Aorta (tissue), 5 donors: ENCODE measurements around the gene TCP11L1. TPM values are rescaled to one million over a fixed set of nuclear protein-coding genes. Genes with fewer than 3 reads are reported as not detected.
"Not testable (repeated sequence)": the region's sequence is repeated elsewhere in the genome, so short reads cannot be mapped to it uniquely, and the experiment has no call there.

ENCODE experiments used
- ATAC-seq: fragments of 200-7000 bp; cut with Tn5 transposase; one replicate; pipeline ENCODE4 v1.9.1; 2022; ENCODE audit warnings: moderate library complexity; ENCODE audit not compliant: low FRiP score
- DNase-seq, 2 donors: peaks; one replicate each; pipeline ENCODE4 v3.0.0-alpha.2; 2020
- H3K27ac ChIP-seq, 2 donors: one replicate each; pipeline ENCODE4 v1.5.1; 2013; ENCODE audit warnings: low read length in 2 of 2, mild to moderate bottlenecking in 2 of 2, moderate library complexity in 2 of 2, control low read depth in 1 of 2, inconsistent platforms in 1 of 2, low read depth in 1 of 2
- H3K27me3 ChIP-seq, 2 donors: one replicate each; pipeline ENCODE4 v1.6.1; 2013; ENCODE audit warnings: control low read depth in 1 of 2, low read length in 1 of 2, mild to moderate bottlenecking in 1 of 2, moderate library complexity in 1 of 2; ENCODE audit not compliant: insufficient read depth in 2 of 2, control insufficient read depth in 1 of 2
- H3K36me3 ChIP-seq, 2 donors: one replicate each; pipeline ENCODE4 v1.6.1; 2013; ENCODE audit warnings: control low read depth in 1 of 2, low read length in 1 of 2, mild to moderate bottlenecking in 1 of 2; ENCODE audit not compliant: insufficient read depth in 2 of 2, control insufficient read depth in 1 of 2
- H3K4me1 ChIP-seq, 2 donors: one replicate each; pipeline ENCODE4 v1.6.1; 2013; ENCODE audit warnings: low read length in 2 of 2, control low read depth in 1 of 2, mild to moderate bottlenecking in 1 of 2, moderate library complexity in 1 of 2; ENCODE audit not compliant: insufficient read depth in 2 of 2, control insufficient read depth in 1 of 2
- H3K4me3 ChIP-seq, 2 donors: one replicate each; pipeline ENCODE4 v1.5.1; 2013; ENCODE audit warnings: low read length in 2 of 2, control low read depth in 1 of 2, mild to moderate bottlenecking in 1 of 2
- H3K9me3 ChIP-seq: one replicate; pipeline ENCODE4 v1.6.1; 2013; ENCODE audit warnings: mild to moderate bottlenecking, low read length; ENCODE audit not compliant: control insufficient read depth
- WGBS, 2 donors: extraction: QIAGEN DNeasy Blood & Tissue Kit; methylation state at CpG; one replicate each; pipeline ENCODE4 v1.1.7; 2013; 5-methylcytosine and 5-hydroxymethylcytosine counted together
- intact Hi-C, 2 donors: fragments of 100-400 bp; cut with DNase I; formaldehyde crosslinking; loops; one replicate each; pipeline versions ENCODE4 v1.14.2 to v1.15.0; 2022
- polyA plus RNA-seq, 2 donors: library from polyadenylated mRNA; stranded (reverse); fragments of 200-250 nt; gene quantifications; one replicate each; pipeline ENCODE4 v1.2.3, GENCODE V29; 2013
- total RNA-seq, 2 donors: library from RNA; stranded (reverse); fragmentation: NEBNext Ultra II Directional; extraction: Animal tissue kit (Norgen Biotek cat#: 25700); gene quantifications; one replicate each; pipeline ENCODE4 v1.2.1, GENCODE V29; 2021
- donor health status: healthy with polysubstance abuse.
- donor health status: Bipolar disorder and iron deficiency.
- donor health status: DM: no; HTN: no; CAD: no.
- donor health status: DM: no; HTN: no; CAD: no.
- donor health status: DM: yes; HTN: yes; CAD: no.

TCP11L1 gene
- total and polyA plus RNA-seq, 4 donors = 10.8 to 39.4 (median 23.7) TPM

DNA sequence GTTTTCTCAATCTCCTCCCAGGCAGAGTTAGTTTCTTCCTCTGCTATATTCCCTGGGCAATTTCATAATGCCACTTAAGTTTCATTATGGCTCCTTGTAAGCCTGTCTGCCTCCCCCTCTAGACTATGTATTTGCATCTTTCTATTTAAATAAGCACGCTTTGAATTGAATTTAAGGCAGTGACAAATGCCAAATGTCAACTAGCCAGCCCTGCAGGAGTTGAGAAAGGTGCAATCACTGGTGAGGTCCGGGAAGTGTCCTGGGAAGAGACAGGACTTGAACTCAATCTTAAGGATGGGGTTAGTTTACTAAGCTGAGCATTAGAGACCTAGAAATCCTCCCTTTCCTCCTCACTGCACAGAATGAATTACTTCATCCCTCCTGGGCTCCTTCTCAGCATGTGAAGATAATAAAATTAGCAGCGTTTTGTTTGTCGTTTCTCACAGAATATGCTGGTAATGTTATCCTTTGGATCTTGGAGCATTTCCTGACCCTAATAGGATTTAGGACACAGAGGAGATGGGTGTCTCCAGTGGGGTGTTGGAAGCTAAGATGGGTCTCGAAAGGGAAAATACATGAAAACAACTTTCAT is 1.6 kb downstream of the TCP11L1 start:
- H3K27me3 ChIP-seq = no peaks in the 10 kb centered on the region
- 43 to 46% methylated on average over 5 of the region's 5 CpGs for WGBS, 2 donors
- peaks cover 0 to 3% of the 10 kb centered on the region in 2 donors for H3K36me3 ChIP-seq
- DNase-seq = no peak
- peaks cover 0 to 8% of the 10 kb centered on the region in 2 donors for H3K4me1 ChIP-seq
- no peak for ATAC-seq
- no peaks in the 10 kb centered on the region for H3K9me3 ChIP-seq
- intact Hi-C loops = loop anchor here (10.0 kb wide), 2 partner anchors 114 to 146 kb away; partner anchors contain the start of gene QSER1 (in 1 of the 2)
- no peak overlapping the region for H3K27ac ChIP-seq
- H3K4me3 ChIP-seq = peak overlapping the region; percentile 23 to 89

DNA sequence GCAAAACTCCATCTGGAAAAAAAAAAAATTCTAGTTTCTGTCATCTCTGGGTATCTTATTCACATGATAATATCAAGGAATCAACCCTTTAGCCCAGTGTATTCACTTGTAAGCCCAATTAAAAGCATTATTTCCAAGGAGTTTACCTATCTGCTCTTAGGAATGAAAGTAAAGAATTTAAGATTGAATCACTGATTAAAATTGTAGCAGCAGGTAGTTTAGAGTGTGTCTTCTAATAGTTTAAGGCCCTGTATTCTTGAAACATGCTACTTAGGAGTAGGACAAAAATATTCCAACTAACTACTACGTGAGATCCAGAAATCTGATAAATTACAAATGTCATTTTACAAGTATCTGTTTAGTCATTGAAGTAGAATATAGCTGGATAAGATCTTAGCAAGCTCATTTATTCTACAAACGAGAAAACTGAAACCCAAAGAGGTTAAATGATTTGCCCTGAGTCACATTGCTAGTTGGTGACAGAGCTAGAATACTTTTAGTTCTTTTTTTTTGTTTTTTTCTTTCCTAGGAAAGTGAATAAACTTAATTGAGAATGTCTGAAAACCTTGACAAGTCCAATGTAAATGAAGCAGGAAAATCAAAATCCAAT is 4.0 kb downstream of the TCP11L1 start:
- H3K4me3 ChIP-seq = no peak overlapping the region
- H3K9me3 ChIP-seq = no peaks in the 10 kb centered on the region
- H3K27ac ChIP-seq = no peak overlapping the region
- H3K27me3 ChIP-seq = no peaks in the 10 kb centered on the region
- 64% methylated on average over 2 of the region's 2 CpGs for WGBS, 2 donors
- peaks cover 0 to 8% of the 10 kb centered on the region in 2 donors for H3K4me1 ChIP-seq
- H3K36me3 ChIP-seq = peaks cover 0 to 3% of the 10 kb centered on the region in 2 donors
- ATAC-seq (no peak), DNase-seq (no peak)
- intact Hi-C loops = loop anchor here (10.0 kb wide), 2 partner anchors 111 to 149 kb away; partner anchors contain the start of gene QSER1 (in 1 of the 2)

DNA sequence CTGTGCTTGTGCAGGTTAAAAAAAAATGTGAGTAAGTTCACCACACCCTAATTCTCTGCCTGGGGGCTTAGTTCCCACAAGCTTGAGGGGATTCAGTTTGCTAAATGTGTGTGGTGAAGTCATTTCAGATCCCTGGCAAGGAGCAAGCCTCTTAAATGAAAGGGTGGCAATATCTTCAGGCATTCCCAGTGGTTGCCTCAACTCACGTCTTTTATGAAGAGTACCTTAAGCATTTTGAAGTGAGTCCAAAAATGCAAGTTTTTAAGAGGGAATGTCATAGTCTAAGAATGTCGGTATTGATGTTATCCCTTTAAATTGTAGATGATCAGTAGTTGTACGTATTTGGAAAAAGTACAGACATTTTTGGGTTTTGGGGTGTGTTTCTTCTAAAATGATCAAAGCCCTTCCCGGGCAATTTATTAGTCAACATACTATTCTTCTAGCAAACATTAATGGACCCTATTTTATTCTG is 4.9 kb downstream of the TCP11L1 start:
- 84 to 86% methylated on average over 4 of the region's 4 CpGs for WGBS, 2 donors

DNA sequence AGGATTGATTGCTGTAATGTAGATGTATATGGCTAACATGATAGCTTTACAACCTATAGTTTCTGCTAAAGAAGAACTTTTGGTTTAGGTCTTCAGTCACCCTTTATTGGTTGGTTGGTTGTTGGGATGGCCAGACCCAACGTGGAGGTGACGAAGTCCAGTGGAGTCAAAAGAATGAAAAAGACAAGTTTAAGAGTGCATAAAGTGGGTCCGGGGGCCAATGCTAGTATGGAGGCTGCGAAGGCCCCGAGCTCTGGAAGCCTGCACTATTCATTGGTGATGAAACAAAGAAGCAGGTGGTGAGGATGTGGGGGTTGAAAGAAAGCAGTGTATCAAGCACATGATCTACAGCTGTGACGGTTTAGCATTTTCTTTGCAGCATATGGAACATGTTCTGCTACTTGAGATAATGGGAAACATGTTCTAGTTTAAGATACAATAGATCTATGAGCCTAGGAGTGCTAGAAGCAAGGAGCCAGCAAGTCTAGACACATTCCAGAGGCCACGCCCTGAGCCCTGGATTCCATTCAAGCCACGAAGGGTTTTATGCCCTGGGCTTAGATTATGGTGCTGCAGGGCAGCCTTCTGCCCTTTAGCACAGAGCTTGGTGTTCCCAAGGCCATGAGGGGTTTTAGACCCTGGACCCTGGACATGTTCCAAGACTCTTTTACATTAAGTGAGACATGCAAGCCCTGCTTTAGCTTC is 6.3 kb downstream of the TCP11L1 start:
- intact Hi-C loops = loop anchor here (10.0 kb wide), 2 partner anchors 109 to 151 kb away; partner anchors contain the start of gene QSER1 (in 1 of the 2)
- ATAC-seq = no peak
- no peak for DNase-seq
- H3K4me1 ChIP-seq = peaks cover 0 to 3% of the 10 kb centered on the region in 2 donors
- H3K36me3 ChIP-seq = peaks cover 0 to 3% of the 10 kb centered on the region in 2 donors
- H3K9me3 ChIP-seq = no peaks in the 10 kb centered on the region
- H3K27me3 ChIP-seq = no peaks in the 10 kb centered on the region
- no peak overlapping the region for H3K4me3 ChIP-seq
- WGBS, 2 donors = 78 to 88% methylated on average over 8 of the region's 8 CpGs
- H3K27ac ChIP-seq = no peak overlapping the region

More for the DNA sequence above, 4.9 kb downstream of the TCP11L1 start:
- H3K27me3 ChIP-seq = no peaks in the 10 kb centered on the region
- ATAC-seq (no peak), DNase-seq (no peak)
- H3K9me3 ChIP-seq = no peaks in the 10 kb centered on the region
- no peak overlapping the region for H3K27ac ChIP-seq
- intact Hi-C loops = loop anchor here (10.0 kb wide), 2 partner anchors 110 to 150 kb away; partner anchors contain the start of gene QSER1 (in 1 of the 2)
- peaks cover 0 to 8% of the 10 kb centered on the region in 2 donors for H3K4me1 ChIP-seq
- H3K4me3 ChIP-seq = no peak overlapping the region
- peaks cover 0 to 3% of the 10 kb centered on the region in 2 donors for H3K36me3 ChIP-seq

DNA sequence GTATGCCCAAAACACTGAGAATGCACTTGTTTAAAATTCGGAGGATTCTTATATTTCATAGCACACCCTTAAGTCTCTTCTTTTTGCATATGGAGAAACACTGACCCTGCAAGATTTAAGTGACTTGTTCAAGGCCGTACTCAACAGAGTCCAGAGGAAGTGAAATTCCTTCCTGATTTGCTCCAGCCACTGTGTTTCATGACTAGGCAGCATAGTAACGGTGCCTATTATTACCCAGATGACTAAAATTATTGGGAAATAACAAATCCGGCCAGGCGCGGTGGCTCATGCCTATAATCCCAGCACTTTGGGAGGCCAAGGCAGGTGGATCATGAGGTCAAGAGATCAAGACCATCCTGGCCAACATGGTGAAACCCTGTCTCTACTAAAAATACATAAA is 9.3 kb downstream of the TCP11L1 start:
- 93 to 96% methylated on average over 6 of the region's 6 CpGs for WGBS, 2 donors
- H3K4me1 ChIP-seq, H3K4me3 ChIP-seq, H3K36me3 ChIP-seq, H3K27me3 ChIP-seq, H3K27ac ChIP-seq, H3K9me3 ChIP-seq, ATAC-seq: not testable (repeated sequence)
- peak in 1 of 2 donors; percentile 59 for DNase-seq
- intact Hi-C loops = loop anchor here (10.0 kb wide), 2 partner anchors 106 to 154 kb away; partner anchors contain the start of gene QSER1 (in 1 of the 2)

DNA sequence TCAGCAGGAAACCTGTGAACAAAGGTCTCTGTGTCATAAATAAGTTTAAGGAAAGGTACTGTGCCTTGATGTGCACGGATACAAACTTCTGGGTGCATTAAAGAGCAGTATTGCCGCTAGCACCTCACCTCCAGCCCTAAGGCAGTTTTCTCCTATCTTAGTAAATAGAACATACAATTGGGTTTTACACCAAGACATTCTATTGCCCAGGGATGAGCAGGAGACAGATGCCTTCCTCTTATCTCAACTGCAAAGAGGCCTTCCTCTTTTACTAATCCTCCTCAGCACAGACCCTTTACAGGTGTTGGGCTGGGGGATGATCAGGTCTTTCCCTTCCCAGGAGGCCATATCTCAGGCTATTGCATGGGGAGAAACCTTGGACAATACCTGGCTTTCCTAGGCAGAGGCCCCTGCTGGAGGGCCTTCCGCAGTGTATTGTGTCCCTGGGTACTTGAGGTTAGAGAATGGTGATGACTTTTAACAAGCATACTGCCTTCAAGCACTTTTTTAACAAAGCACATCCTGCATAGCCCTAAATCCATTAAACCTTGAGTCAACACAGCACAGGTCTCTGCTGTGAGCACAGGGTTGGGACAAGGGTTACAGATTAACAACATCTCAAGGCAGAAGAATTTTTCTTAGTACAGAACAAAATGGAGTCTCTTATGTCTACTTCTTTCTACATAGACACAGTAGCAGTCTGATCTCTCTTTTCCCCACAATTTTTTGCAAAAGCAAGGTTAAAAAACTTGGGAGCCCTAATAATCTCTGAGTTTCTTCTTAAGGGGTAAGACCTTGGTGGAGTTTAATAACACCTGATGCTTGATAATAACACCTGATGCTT is 10.4 kb downstream of the TCP11L1 start:
- H3K4me3 ChIP-seq, H3K9me3 ChIP-seq, DNase-seq, H3K27ac ChIP-seq, H3K36me3 ChIP-seq, ATAC-seq, H3K27me3 ChIP-seq, H3K4me1 ChIP-seq: not testable (repeated sequence)
- intact Hi-C loops = loop anchor here (10.0 kb wide), 2 partner anchors 105 to 155 kb away; partner anchors contain the start of gene QSER1 (in 1 of the 2)
- WGBS, 2 donors = 91 to 95% methylated on average over 3 of the region's 3 CpGs

DNA sequence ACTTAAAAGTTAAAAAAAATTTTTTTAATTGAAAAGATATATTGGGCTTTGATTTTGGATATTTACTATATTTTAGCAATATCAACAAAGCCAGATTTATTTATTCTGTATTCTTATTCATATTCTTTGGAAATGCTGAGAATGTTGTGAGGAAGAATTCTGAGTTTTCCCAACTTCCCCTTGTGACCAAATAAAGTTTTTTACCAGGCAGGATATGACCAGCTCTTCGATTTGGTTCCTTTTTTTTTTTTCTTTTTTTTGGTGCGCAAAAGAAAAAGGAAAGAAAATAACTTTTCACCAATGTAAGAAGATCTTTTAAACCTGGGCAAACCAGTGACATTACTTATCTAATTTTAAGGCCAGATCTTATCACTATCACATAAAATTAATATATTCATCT is 12.9 kb downstream of the TCP11L1 start:
- Histone ChIP-seq H3K4me1 (no peaks in the 10 kb centered on the region), H3K27me3 (no peaks in the 10 kb centered on the region), H3K36me3 (no peaks in the 10 kb centered on the region), H3K27ac (no peak overlapping the region), H3K9me3 (no peaks in the 10 kb centered on the region), H3K4me3 (no peak overlapping the region)
- DNase-seq = no peak
- 83 to 94% methylated on average over 1 to 2 of the region's 2 CpGs for WGBS, 2 donors
- intact Hi-C loops = no loop called here
- ATAC-seq = no peak

DNA sequence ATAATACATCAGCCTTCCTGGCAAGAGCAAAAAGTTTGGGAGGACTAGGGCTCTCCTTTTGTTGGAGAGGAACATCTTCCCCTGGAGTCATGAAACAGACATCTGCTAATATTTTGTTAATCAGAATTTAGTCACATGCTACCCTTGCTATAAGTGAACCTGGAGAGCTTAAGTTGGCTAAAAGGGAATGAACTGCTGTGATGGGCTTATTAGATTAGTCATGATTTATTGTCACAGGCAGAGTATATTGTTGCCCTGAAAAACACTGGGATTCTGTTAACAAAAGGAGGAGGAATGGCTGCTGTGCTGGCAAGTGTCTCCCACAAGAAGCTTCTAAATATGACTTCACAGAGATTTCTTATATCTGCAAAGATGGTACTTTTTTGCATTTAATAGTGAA is 16.0 kb downstream of the TCP11L1 start:
- peaks cover 4 to 7% of the 10 kb centered on the region in 2 donors for H3K36me3 ChIP-seq
- intact Hi-C loops = loop anchor here in 1 of 2 donors (5.0 kb wide), 1 partner anchor 93 kb away; no protein-coding TSS in a partner anchor

More for the DNA sequence above, 16.0 kb downstream of the TCP11L1 start:
- Histone ChIP-seq H3K4me1 (no peaks in the 10 kb centered on the region), H3K27me3 (no peaks in the 10 kb centered on the region), H3K4me3 (no peak overlapping the region), H3K27ac (no peak overlapping the region), H3K9me3 (no peaks in the 10 kb centered on the region)
- DNase-seq = no peak
- ATAC-seq = no peak
